Skin of body (tissue), 2 donors: ENCODE data around the gene VGLL4. TPM values are rescaled to one million over a fixed set of nuclear protein-coding genes. Genes with fewer than 3 reads are reported as not detected.

Source experiments
- DNase-seq: peaks from one replicate; lab custom pipeline; 2025; lab: John Stamatoyannopoulos, UW
- total RNA-seq: library from RNA; depleted of rRNA; stranded (reverse); fragments of >200 nt; gene quantifications from one replicate; pipeline ENCODE4 v1.2.3, GENCODE V29; 2014

Gene VGLL4
- total RNA-seq, 1 donor from 2014 or later: 63.2 TPM

GRCh38 chr3:11629716-11630115 is 14.0 kb downstream of the VGLL4 start:
- no peak for DNase-seq

GRCh38 chr3:11627612-11628011 is 16.1 kb downstream of the VGLL4 start:
- DNase-seq: no peak

- no peak for DNase-seq
Measured at GRCh38 chr3:11626084-11626463, 17.6 kb downstream of the VGLL4 start.

DNA sequence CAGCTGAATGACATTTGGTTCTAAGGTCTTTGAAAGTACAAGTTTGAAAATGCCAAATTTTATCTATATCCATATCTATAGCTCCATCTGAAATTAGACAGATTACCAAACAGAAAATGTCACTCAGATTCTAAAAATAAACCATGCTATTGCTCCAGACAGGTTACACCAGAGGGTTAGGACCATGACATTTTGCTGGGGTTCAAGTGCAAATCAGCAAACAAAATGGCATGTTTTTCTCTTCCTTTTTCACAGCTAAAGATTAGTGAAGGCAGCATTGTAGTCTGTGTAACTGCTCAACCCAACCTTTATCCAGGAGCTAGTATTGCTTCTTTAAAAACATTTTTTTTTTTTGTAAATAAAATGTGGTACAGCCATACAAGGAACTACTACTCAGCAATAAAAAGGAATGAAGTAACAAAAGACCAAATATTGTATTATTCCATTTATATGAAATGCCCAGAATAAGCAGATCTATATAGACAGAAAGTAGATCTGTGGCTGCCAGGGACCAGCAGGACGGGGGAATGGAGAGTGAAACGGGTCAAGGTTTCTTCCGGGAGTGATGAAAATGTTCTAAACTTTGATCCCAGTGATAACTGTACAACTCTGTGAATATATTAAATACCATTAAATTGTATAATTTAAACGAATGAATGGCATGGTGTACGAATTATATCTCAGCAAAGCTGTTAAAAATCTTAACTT is 18.2 kb downstream of the VGLL4 start:
- DNase-seq: no peak

DNA sequence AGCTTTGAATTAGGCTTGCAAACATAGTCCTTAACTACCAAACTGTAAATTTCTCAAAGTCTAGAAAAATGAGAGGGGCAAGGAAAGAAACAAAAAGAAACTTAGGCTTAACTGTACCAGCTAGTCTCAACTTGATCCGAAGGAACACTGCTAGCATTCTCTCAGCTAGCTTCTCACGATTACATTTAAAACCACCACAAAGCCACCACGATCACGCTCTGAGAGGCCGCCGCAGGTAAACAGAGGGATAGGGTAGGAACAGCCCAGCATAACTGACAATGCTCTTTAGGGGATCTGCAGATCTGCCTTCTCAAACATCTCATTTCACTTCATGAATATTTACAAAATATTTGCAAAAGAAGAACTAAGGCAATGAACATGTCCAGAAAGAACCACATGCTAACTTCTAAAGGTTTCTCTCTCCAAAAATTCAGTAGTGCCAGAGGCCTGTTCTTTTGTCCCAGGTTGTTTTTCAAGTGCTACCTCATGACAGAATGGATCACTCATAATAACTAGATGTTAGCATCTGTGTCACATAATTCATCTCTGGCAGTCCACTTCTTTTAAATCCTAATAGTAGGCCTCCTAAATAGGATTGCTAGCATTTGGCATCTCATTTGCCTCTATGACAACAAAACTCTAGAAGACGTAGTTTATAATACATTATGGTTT is 18.9 kb downstream of the VGLL4 start:
- DNase-seq: no peak

GRCh38 chr3:11624161-11624560 is 19.6 kb downstream of the VGLL4 start:
- DNase-seq: no peak

GRCh38 chr3:11622586-11623550 is 20.8 kb downstream of the VGLL4 start:
- DNase-seq: no peak

GRCh38 chr3:11621077-11621476 is 22.6 kb downstream of the VGLL4 start:
- DNase-seq: no peak

DNA sequence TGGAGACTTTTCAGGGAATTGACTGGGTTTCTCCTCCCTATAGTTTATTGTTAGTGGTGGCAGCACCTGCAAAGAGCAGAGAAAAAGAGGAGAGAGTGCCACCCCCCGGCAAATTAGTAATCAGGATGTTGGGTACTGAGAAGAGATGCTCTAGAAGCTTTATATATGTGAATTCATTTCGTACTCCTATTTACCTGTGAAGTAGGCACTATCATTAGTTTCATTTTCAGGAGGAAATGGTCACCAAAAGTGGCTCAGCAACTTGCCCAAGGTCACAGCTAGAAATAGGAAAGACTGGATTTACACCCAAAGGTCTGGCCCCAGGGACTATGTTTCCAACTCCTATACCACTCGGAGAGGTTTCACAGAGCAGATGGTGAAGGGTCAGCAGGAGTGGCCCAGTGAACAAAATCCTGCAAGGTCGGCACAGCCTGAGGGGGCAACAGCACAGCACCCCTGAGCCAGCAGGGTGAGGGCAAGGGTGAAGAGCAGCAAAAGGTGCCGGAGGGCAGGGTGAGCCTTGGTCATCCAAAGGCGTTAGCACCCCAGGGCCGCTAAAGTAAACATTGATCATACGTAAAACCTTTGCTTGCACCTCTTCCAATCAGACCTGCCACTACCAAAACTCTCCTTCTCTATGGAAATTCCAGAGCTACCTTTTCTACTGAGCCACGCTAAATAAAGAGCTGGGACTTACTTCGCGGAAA is 23.6 kb downstream of the VGLL4 start:
- DNase-seq: no peak

GRCh38 chr3:11619461-11619860 is 24.3 kb downstream of the VGLL4 start:
- DNase-seq: no peak

DNA sequence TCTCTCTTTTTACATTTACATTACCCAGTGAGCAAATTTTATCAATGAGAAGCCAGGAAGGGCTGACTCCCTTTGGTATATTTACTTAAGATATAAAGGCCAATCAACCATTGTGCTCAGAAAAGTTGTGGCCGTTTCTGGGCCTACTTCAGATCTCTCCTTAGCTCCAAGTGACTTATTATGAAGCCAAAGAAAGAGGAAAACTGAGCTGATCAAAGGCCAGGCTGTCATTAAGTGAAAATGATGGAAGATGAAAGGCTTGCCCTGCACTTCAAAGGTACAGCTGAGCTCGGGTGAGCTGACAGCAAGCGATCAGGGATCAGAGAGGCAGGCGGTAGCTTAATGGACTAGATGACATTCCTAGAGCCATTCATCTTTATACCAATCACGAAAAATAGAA is 24.8 kb downstream of the VGLL4 start:
- DNase-seq: no peak

DNA sequence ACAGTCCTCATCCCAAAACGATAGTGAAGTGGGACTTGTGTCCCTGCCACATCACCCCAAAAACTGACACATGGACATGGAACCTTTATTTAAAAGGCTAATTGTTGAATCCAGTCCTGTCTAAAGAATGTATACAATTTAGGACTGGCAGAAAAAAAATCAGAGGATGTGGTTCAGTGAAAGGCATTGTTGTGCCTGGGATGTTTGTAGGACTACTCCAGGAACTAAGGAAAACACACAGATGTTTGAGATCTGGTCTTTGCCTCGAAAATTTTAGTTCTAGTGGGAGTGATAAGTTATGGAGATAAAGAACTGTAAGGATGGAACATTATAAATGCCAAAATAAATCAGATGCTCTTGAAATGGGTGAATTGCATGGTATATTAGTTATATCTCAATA is 27.2 kb downstream of the VGLL4 start:
- DNase-seq: no peak

DNA sequence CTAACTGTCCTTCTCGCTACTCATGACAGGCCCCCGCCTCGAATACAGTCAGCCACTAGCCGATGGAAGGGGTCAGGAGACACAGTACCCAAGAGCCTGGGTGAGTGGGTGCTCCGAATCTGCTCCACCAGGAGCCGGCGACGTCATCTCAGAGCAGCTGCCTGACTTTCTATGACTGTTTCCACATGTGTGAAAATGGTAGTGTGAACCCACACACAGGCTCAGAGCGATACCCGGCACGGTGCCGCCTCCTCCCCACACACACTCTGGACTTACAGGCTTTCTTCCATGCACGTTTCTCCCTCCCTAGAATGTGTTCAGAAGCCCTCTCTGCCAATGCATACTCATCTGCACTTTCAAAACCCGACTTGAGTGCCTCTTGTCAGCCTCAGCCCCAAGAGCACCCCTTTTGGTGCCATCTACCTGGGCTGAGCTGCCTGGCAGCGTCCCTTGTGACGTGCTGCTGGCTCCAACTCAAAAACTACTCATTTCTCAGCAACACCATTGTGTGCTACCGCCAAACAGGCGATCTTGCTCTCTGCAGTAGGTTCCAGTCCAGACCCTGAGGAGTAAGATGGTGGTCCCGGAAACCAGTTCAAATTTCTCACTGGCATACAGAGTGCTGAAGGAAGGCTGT is 29.7 kb downstream of the VGLL4 start:
- peak; percentile 59 for DNase-seq

GRCh38 chr3:11613319-11613718 is 30.4 kb downstream of the VGLL4 start:
- DNase-seq: no peak

- DNase-seq: peak; percentile 52
Measured at GRCh38 chr3:11612515-11613188, 31.1 kb downstream of the VGLL4 start.

- DNase-seq: no peak
Measured at GRCh38 chr3:11611341-11611799, 32.3 kb downstream of the VGLL4 start.

- DNase-seq: no peak
Measured at GRCh38 chr3:11610700-11611275, 32.9 kb downstream of the VGLL4 start.

- peak; percentile 20 for DNase-seq
Measured at GRCh38 chr3:11610044-11610671, 33.6 kb downstream of the VGLL4 start.

- DNase-seq: no peak
Measured at GRCh38 chr3:11609481-11609880, 34.2 kb downstream of the VGLL4 start.
